ENCODE results near the gene ALDH8A1.
A peak's percentile ranks its signal among the peaks of the same experiment; 100 is the strongest.
"Not testable (repeated sequence)": the region's sequence is repeated elsewhere in the genome, so short reads cannot be mapped to it uniquely, and the experiment has no call there.

Gene ALDH8A1

DNA sequence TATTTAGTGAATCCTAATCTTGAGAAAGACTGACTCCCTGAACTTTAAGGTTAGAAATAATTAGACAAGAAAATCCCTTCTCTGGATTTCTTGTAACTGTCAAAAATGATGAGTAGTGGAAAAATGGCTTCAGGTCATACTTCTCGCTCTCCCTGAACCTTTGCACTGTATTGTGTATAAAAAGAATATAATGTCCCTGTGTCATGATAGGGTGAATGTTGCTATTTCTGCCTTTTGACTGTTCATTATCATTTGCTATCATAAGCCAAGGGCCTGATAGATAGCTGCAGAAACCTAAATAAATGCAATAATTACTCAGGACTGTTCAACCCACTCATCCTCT, 39.3 kb downstream of the ALDH8A1 start:
- no peak for DNase-seq (ENCODE audit: low read depth)

DNA sequence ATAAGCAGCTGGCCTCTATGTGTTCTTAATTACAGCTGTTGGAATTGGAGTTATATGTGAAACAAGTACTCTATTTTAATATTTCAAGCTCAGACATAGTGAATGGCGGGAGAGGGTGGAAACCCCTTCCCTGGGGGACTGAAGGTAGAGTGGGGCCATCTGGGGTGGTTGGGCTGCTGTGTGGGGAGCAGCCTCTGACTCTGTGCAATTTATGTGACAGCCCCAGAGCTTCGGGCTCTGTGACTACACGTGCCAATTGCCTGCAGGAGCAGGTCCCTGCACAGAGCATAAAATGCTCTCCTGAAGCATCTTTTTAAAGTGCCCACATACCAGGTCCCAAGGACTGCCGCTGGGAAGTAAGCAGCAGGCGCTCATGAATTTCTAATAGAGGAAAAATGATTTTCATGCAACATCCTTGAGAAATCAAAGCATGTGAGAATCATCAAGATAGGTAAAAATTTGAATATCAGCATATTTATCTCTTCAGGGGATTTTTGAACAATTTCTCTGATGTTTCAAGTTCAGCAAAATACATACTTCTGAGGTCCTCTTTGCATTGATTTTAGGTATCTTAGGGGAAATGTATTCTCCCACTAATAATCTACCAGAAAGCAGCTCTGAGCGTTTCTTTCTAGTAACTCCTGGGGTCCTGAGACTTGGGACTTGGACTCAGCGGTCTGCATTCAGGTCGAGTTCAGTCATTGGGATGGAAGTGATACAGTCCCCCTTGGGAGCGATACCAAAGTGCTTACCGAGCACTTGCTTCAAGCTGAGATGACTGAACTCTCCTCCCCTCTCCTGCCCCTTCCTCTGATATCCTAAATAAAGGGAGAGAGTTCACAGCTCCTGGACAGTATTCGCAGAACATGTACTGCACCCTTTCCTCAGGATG, 40.0 kb downstream of the ALDH8A1 start:
- no peak for DNase-seq (ENCODE audit: low read depth)

DNA sequence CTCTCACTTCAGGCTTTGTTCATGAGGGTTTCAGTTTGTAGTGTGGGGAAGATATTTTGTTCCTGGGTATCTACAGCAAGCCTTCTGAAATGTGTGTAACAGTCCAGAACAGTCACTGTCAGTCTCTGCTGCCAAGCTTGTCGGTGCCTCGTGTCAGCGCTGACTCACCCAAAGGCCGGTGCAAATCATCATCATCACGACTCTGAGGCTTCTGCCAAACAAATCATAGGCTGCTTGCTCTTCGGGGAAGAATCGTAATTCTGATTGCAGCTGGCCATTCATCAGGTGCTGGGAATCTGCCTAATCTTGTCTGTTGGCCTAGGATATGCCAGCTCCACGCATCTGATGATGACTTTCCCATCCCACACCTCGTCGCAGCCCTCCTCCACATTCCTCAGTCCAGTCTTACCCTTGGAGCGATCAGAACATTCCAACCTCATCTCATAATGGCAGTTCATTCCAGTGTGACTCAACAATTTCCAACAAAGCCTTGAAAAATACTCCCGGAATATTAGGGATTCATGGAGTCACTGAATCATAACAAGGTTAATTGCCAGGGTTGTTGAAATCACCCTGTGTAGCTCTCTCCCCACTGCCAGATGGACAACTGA, 40.9 kb downstream of the ALDH8A1 start:
- no peak for DNase-seq (ENCODE audit: low read depth)

DNA sequence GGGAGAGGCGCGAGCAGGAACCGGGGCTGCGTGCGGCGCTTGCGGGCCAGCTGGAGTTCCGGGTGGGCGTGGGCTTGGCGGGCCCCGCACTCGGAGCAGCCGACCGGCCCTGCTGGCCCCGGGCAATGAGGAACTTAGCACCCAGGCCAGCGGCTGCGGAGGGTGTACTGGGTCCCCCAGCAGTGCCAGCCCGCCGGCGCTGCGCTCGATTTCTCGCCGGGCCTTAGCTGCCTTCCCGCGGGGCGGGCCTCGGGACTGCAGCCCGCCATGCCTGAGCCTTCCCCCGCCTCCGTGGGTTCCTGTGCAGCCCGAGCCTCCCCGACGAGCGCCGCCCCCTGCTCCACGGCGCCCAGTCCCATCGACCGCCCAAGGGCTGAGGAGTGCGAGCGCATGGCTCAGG, 45.2 kb downstream of the ALDH8A1 start:
- not testable (repeated sequence) for DNase-seq (ENCODE audit: low read depth)

DNA sequence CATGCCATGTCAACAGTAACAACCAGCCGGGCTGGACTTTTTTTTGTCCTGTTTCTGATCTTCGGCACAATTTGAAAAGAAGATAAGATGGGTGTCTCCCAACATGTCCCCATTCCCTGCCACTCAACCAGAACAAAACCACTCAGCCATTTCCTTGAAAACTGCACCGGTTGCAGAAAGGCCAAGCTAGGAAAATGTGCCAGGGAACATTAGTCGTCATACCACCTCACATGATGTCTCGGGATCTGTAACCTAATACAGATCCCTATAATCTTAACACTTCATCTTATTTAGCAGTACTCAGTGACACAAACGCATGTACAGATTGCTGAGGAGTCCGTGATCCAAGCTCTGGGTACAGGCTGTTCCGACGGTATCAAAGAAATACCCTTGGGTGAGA, 46.5 kb downstream of the ALDH8A1 start:
- no peak for DNase-seq (ENCODE audit: low read depth)

DNA sequence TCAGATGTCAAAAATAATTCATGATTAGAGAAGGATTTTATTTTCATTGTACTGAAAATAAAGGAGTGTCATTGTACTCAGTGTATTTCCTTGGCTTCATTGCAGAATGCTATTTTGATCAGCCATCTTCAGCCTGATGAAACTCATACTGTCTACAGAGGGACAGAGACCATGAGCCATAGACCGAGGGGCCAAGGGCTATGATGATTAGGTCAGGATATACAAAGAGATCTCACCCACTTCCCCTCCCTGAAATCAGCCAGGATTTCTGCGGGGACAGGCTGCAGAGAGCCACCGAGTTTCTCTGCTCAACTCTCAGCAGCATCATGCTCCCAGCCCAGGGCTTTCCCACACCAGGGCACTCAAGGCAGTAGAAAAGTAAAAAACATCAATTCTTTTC, 47.0 kb downstream of the ALDH8A1 start:
- no peak for DNase-seq (ENCODE audit: low read depth)

DNA sequence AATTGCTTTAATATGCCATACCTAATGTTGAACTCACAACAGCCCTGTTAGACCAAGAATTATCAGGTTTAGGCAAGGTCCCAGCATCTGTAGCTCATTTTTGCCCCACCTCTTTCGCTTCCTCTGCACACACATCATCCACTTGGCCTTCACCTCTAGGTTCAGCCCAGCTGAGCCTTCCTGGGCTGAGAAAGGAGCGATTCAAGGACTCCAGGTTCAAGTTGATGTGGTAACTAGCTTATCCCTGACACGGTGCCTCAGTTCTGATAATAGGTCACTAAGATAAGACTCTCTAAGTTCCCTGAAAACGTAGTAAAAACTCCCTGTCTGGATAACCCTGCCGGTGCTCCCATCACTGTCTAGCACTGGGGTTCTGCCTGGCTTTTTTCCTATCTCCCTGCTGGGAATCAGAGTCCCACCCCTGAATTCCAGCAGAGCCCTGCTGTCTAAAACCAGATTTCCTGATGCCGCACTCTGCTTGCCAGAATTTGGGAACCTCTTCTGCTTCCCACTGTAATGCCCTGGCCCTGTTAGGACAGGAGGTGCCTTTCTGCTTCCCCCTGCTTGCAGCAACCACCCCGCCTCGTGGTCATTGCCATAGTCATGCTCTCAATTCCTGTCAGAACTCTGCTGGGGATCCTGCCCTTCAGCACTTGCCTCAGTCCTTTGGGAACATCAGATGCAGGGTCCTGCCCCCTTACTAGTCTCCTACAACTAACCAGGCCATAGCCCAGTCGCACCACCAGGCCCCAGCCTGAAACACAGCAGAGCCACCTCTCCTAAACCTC, 47.6 kb downstream of the ALDH8A1 start:
- no peak for DNase-seq (ENCODE audit: low read depth)

DNA sequence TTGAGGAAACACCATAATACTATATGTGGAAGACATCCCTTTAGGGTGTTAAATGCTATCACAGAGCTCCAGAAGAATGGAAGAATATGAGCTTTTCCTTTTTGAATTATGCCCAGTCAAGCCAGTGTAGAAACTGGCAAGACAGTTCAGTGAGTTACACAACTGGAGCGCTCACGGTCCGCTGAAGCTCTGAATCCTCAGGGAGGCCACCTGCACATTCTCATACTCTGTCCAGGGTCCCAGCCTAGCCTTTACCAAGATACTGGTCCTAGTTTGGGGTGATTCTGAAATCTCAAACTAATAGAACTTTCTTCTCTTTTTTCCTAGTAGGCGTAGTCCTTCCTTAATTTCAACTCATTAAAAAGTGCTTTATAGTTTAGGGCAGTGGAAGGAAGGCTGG, 51.3 kb downstream of the ALDH8A1 start:
- no peak for DNase-seq (ENCODE audit: low read depth)

DNA sequence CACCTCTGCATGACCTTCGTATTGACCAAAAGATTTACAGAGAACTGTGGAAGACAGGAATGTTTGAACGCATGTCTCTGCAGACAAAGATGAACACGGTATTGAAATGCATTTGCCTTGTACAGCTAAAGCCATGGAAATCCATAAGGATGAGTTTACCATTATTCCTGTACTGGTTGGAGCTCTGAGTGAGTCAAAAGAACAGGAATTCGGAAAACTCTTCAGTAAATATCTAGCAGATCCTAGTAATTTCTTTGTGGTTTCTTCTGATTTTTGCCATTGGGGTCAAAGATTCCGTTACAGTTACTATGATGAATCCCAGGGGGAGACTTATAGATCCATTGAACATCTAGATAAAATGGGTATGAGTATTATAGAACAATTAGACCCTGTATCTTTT, 51.7 kb downstream of the ALDH8A1 start:
- DNase-seq (ENCODE audit: low read depth): not testable (repeated sequence)

DNA sequence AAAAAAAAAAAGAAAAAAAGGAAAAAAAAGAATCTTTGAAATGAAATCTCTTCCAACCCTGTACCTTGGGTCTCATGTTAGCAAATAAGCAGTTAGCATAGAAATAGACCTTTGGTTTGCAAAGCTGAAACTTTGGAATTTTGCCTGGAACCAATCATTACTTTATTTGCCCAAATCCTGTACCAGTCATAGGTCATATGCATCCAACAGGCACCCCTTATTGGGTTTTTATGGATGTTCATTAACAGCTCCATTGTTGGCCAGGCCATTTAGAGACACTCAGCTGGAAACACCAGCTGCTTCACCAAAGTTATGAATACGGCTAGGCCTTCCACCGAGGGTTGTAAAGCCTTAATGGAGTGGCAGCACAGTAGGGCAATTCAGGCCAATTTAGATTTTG, 53.0 kb downstream of the ALDH8A1 start:
- no peak for DNase-seq (ENCODE audit: low read depth)

DNA sequence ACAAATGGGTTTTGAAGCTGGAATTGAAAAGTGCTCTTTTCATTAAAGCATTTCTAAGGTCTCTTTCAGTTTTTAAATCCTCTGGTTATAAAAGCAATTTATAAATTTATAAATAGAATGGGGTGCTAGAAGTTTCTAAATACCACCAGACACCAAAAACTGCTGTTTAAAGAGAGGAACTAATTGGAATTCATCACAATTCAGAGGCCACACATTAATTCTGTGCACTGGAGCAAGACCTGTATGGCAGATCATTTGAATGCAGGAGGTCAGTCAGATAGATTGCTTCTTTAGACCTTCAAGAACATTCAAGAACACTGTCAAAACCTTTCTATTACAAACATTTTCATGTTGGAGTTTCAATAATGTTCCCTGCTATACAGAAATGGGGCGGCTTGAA, 55.1 kb downstream of the ALDH8A1 start:
- no peak for DNase-seq (ENCODE audit: low read depth)

DNA sequence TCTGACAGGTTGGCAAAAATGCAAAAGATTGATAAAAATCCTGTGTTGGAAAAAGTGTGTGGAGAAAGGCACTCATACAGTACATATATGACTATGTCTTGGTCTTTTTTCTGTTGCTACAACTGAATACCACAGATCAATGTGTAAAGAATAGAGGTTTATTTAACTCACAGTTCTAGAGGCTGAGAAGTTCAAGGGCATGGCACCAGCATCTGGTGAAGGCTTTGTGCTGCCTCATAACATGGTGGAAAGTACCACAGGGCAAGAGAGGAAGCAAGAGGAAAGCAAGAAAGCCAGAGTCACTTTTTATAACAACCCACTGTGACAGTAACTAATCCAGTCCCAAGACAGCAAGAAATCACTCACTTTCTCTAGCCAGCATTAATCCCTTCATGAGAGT, 57.5 kb downstream of the ALDH8A1 start:
- no peak for DNase-seq (ENCODE audit: low read depth)

DNA sequence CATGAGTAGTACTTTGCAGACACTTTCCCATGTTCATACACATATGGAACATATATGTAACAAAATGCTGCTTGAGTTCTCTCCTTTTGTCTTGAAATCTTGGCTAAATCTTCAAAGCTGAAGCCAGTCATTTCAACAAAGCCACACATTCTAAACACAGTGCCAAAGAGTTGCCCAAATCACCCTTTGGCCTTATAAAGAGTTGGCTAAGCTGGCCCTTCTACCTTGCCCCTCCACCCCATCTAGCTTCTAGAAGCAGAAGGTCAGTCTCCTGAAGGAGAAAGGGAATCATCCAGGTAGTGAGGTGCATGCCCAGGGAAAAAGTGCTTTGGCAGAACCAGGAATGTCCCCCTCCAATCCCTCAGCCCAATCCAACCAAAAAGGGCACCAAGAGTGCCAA, 58.3 kb downstream of the ALDH8A1 start:
- no peak for DNase-seq (ENCODE audit: low read depth)

DNA sequence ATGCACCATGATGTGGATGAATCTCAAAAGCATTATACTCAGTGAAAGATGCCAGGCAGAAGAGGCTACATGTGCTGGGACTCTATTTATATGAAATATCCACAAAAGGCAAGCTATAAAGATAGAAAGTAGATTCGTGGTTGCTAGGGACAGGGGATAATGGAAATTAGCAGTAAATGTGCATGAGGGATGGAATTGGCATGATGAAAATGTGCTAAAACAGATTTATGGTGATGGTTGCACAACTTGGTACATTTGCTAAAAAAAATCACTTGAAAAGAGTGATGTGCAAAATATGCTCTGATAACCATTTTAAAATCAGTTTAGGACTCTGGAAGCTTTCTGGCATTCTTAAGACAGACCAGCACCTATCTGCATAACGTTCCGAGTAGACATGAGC, 61.6 kb downstream of the ALDH8A1 start:
- no peak for DNase-seq (ENCODE audit: low read depth)

DNA sequence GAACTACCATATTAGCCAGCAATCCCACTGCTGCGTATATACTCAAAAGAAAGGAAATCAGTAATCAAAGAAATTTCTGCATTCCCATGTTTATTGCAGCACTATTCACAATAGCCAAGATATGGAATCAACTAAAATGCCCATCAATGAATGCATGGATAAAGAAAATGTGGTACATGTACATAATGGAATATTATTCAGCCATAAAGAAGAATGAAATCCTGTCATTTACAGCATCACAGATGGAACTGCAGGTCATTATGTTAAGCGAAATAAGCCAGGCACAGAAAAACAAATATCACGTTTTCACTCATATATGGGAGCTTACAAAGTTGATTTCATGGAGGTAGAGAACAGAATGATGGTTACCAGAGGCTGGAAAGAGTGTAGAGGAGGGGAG, 65.1 kb downstream of the ALDH8A1 start:
- no peak for DNase-seq (ENCODE audit: low read depth)

DNA sequence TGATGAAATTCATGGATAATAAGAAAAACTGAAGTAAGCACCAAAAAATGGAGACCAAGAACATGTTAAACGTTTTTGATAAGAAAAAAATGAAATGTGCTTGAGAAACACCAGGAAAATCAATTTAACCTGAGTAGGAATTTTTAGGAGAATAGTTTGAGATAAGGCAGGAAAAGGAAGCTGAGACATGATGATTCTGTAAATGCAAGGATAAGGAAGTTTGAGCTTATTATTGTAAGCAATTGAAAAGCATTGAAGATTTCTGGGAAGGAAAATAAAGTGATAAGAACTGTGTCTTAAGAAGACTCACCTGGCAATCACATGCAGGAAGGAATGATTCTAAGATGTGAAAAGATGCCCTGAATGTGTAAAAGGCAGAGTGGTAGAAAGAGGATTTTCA, 66.6 kb downstream of the ALDH8A1 start:
- no peak for DNase-seq (ENCODE audit: low read depth)

DNA sequence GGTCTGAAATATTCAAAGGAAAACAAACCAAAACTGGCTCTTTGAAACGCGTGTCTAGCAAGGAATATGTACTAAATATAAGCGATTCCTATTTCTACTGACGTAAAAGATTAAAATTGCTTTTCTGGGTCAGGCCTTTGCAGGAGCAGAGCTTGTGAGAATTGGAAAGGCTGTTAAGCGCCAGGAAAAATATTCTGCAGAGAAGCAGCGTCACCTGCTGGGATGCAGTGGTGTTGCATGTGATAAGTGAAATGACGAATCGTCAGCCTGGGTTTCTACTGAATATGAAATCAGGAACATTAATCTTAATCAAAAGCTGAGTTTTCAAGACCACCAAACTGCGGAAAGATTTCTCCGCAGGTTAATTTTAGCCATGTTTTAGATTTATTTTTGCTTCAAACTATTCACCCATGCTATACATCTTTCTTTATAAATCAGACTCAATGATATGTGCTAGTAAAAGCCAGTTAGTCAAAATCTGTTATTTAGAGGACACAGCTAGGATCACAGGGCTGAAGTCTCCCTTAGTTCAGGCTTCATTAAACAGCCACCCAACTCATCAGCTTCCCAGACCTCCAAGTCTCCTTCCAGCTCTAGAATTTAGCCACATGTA, 67.4 kb downstream of the ALDH8A1 start:
- DNase-seq (ENCODE audit: low read depth): peak; percentile 4

DNA sequence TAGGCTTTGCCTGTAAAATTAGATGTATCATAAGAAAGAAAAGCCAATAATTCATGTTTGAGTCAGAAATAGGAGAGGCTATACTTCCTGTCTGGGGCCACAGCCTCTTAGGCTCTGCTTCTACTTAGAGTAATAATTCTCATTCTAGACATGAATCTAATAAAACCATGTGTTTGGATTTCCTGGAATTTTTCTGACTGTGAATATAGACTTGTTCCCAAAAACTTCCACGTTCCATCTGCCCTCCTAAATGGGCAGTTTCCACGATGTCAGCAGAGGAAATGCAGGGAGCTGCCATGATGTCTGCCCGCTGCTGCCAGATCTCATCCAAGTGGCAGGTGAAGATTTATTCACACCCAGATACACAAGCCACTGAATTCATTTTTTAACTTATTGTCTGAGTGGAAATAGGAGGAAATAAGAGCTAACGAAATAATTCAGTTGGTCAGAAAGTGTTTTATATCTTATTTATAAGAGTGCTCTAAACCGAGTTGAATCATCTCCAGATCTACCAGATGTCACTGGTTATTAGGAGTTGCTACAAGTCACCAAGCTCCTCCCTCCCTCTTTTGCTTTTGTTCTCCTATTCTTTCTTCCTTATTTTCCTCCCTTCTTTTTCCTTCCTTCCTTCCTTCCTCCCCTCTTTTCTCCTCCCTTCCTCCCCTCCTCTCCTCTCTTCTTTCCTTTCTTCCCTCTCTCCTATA, 69.3 kb downstream of the ALDH8A1 start:
- DNase-seq (ENCODE audit: low read depth): no peak

DNA sequence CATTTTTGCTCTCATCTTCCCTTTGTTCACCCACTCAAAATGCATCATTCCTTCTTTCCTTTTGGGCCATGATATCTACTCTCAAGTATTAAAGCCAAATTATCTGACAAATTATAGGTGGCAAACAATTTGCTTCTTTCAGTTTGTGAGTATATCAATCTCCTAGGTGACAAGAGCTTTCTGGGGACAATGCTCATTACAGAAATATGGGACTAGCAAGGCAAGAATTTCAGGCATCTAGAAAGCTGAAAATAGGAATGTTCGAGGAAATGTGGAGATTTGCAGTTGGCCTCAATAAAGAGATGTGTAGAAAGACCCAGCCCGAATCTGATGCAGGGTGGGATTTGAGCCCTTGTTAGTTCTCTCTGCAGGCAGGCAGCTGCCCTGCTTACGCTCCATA, 71.8 kb downstream of the ALDH8A1 start:
- DNase-seq (ENCODE audit: low read depth): no peak

DNA sequence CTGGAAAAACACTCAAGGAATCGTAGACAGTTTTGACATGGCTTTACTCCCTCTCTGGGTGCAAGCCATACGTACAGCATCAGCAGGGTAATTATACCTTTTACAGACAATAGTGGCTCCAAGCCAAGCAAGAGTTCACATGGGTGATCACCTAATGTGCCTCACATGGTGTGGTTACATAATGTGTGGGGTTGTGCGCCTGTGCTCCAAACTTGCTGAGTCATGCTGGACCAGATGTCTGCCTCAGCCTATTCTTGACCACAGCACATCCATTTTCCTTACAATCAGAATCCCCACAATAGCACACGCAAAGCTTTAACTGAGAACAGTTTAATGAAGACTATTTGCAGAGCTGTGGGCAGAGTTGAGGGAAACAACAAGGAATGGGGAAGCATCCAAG, 74.5 kb downstream of the ALDH8A1 start:
- no peak for DNase-seq (ENCODE audit: low read depth)

DNA sequence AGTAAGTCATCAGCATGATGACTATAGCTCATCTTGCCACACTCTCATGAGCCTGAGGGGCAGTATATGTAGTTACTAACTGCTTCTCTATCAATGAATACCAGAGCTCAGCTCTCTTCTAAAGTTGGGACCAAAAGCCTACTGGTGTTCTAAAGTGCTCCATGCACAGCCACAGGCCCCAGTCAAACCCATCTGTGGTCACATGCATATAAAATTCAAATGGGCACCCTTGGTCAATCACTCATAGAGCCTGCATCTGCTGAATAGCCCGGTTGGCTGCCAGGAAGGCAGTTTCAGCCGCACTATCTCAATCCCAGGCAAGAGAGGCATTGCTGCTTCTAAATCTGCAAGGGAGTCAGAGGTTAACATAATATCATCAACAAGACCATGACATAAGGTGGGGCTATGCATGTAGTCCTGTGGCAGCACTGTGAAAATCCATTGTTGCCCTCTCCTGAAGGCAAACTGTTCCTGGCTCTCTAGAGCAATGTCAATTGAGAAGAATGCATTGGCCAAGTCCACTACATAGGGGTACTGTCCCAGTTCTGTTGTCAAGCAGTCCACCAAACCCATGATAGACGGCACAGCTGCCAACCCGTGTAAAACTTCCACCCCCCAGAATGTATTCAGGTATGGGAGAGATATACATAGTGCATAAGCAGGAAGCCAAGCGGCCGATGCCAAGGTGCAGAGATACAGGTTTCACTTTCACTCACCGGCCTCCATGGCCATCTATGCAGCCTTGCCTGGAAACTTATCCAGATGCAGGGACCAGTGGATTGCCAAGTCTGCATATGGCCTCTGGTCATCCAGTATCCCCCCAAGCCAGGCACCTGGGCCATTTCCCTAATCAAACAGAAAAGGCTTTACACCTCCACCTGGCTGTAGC, 76.2 kb downstream of the ALDH8A1 start:
- DNase-seq (ENCODE audit: low read depth): no peak

All from T-helper 22 cell (primary cell).